Uterus (tissue), 2 donors: ENCODE data around the gene RFX7.

ENCODE experiments used
- POLR2A ChIP-seq, 2 donors: fragments of 450-650 bp; IDR thresholded peaks; one replicate each; pipeline ENCODE4 v1.6.1; 2016; ENCODE audit warnings: antibody characterized with exemption in 2 of 2, mild to moderate bottlenecking in 1 of 2, moderate library complexity in 1 of 2
- TF ChIP-seq, protein P1 (sequence below), 4 experiments: fragments of 200-600 bp in 2 of 4; fragments of 450-650 bp in 2 of 4; sonication (generic) in 2 of 4; IDR thresholded peaks; one replicate each; pipeline ENCODE4 v1.5.1; 2016 to 2019; ENCODE audit warnings: antibody characterized with exemption in 4 of 4, mild to moderate bottlenecking in 2 of 4, moderate library complexity in 1 of 4

DNA sequence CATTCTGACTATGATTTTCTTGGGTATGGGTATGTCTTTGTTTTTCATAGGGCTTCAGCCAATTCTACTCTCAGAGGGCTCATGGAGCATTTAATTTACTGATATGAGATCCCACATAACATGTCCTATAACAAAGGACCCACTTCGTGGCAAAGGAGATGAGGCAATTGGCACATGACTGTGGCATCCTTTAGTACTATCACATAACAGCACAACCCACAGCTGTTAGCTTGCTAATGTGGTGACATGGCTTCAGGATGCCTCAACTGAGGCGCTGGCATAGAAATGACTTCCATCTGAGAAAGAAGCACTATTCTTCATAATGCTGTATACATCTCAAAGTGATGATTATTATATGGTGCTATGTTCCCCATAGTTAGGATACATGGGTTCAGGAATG is 48.1 kb upstream of the RFX7 start:
- no peak for TF ChIP-seq POLR2A (IDR thresholded peaks at IDR 0.05)
- TF ChIP-seq, protein P1, sequence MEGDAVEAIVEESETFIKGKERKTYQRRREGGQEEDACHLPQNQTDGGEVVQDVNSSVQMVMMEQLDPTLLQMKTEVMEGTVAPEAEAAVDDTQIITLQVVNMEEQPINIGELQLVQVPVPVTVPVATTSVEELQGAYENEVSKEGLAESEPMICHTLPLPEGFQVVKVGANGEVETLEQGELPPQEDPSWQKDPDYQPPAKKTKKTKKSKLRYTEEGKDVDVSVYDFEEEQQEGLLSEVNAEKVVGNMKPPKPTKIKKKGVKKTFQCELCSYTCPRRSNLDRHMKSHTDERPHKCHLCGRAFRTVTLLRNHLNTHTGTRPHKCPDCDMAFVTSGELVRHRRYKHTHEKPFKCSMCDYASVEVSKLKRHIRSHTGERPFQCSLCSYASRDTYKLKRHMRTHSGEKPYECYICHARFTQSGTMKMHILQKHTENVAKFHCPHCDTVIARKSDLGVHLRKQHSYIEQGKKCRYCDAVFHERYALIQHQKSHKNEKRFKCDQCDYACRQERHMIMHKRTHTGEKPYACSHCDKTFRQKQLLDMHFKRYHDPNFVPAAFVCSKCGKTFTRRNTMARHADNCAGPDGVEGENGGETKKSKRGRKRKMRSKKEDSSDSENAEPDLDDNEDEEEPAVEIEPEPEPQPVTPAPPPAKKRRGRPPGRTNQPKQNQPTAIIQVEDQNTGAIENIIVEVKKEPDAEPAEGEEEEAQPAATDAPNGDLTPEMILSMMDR (IDR thresholded peaks at IDR 0.05), result no peak
